Measurements from ENCODE around the gene CEP350. TPM values are rescaled to one million over a fixed set of nuclear protein-coding genes. Genes with fewer than 3 reads are reported as not detected.

CEP350 gene
- polyA plus RNA-seq, 1 of the 3 experiments (the other 2 are of a cell fraction): 2.9 TPM

DNA sequence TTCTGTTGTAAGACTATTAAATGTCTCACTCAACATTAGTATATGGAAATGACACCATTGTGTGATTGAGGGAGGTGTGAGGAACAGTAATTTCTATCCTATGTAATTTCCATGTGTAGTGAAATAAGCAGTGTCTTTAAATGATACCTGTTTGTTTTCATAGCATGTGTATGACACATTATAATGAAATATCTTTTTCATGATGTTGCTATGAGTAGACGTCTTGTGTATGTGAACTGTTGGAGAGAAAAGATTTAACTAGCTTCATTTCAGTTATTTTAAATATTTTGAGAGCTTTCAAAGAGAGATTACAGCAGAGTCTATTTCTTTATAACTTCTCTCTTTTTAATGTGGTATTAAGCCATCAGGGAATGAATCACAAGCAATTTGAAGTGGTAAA lies 128.6 kb downstream of the CEP350 start (continued):
- TF ChIP-seq FOSL2 (IDR thresholded peaks at IDR 0.05; ENCODE audit: borderline replicate concordance, low read depth) (no peak), SMC3 (IDR thresholded peaks at IDR 0.05; ENCODE audit: low read depth, low read length) (no peak), POLR2AphosphoS5 (IDR thresholded peaks at IDR 0.05; ENCODE audit: low read depth, low read length) (no peak), YY1 (IDR thresholded peaks at IDR 0.05; ENCODE audit: low read depth) (no peak), FOXM1 (IDR thresholded peaks at IDR 0.05; ENCODE audit: low read depth) (no peak), GABPA (IDR thresholded peaks at IDR 0.05; ENCODE audit: low read depth) (no peak), RXRA (IDR thresholded peaks at IDR 0.05; ENCODE audit: borderline replicate concordance, low read depth) (no peak)

DNA sequence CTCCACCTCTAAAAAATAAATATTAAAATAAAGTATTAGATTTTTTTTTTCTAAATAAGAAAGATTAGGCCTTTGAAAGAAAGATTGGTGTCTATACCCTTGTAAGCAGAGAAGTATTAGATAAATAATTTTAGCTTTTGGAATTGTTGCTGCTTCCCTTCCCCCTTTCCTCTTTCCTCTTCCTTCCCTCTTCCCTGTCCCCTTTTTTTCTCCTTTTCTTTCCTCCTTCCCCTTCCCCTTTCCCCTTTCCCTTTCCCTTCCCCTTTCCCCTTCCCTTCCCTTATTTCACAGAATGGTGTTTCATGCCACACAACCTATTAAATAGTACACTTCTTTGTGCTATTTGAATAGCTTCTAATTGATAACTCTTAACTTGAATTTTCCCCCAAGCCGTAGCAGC lies 130.3 kb downstream of the CEP350 start:
- Histone ChIP-seq H3K27ac (ENCODE audit: low read depth in 2 of 2, low read length in 1 of 2) (no peak overlapping the region), H4K20me1 (ENCODE audit: insufficient read depth) (no peaks in the 10 kb centered on the region), H3K79me2 (ENCODE audit: insufficient read depth) (no peaks in the 10 kb centered on the region), H3K9me2 (no peaks in the 10 kb centered on the region), H3K4me2 (no peak overlapping the region), H3F3A (replicated peaks; ENCODE audit: insufficient read depth) (peaks cover 11% of the 10 kb centered on the region), H3K9ac (no peak overlapping the region), H3K27me3 (ENCODE audit: insufficient read depth) (no peaks in the 10 kb centered on the region), H3K36me3 (replicated peaks in 1 of 2; ENCODE audit: control insufficient read depth in 1 of 2, insufficient read depth in 2 of 2, low read length in 1 of 2) (peaks cover 68% of the 10 kb centered on the region in 2 experiments), H2AFZ (ENCODE audit: low read depth) (no peak overlapping the region), H3K4me1 (ENCODE audit: control insufficient read depth in 1 of 2, insufficient read depth in 2 of 2, low read depth in 1 of 2, low read length in 1 of 2) (no peaks in the 10 kb centered on the region), H3K9me3 (no peaks in the 10 kb centered on the region), H3K4me3 (ENCODE audit: low read depth in 2 of 2, low read length in 1 of 2) (no peak overlapping the region)
- no peak for TF ChIP-seq SIN3A (IDR thresholded peaks at IDR 0.05; ENCODE audit: borderline replicate concordance, low read depth, low read length)
- TF ChIP-seq, protein P1, sequence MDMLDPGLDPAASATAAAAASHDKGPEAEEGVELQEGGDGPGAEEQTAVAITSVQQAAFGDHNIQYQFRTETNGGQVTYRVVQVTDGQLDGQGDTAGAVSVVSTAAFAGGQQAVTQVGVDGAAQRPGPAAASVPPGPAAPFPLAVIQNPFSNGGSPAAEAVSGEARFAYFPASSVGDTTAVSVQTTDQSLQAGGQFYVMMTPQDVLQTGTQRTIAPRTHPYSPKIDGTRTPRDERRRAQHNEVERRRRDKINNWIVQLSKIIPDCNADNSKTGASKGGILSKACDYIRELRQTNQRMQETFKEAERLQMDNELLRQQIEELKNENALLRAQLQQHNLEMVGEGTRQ (IDR thresholded peaks at IDR 0.05; ENCODE audit: borderline replicate concordance, low read depth, low read length): no peak
- TF ChIP-seq EZH2phosphoT487 (IDR thresholded peaks at IDR 0.05; ENCODE audit: borderline replicate concordance, low read depth): no peak
- TF ChIP-seq, protein P2, sequence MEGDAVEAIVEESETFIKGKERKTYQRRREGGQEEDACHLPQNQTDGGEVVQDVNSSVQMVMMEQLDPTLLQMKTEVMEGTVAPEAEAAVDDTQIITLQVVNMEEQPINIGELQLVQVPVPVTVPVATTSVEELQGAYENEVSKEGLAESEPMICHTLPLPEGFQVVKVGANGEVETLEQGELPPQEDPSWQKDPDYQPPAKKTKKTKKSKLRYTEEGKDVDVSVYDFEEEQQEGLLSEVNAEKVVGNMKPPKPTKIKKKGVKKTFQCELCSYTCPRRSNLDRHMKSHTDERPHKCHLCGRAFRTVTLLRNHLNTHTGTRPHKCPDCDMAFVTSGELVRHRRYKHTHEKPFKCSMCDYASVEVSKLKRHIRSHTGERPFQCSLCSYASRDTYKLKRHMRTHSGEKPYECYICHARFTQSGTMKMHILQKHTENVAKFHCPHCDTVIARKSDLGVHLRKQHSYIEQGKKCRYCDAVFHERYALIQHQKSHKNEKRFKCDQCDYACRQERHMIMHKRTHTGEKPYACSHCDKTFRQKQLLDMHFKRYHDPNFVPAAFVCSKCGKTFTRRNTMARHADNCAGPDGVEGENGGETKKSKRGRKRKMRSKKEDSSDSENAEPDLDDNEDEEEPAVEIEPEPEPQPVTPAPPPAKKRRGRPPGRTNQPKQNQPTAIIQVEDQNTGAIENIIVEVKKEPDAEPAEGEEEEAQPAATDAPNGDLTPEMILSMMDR (IDR thresholded peaks at IDR 0.05): no peak
- ChIA-PET CTCF (interaction anchor here (0.7 to 1.2 kb wide), 2 partner anchors 94 to 103 kb away, joined by 3 read pairs; no protein-coding TSS in a partner anchor), POLR2A (no interaction called here)
- DNase-seq: no peak
- WGBS (ENCODE audit: low lambda C conversion rate): 100% methylated on average over 1 of the region's 1 CpG

DNA sequence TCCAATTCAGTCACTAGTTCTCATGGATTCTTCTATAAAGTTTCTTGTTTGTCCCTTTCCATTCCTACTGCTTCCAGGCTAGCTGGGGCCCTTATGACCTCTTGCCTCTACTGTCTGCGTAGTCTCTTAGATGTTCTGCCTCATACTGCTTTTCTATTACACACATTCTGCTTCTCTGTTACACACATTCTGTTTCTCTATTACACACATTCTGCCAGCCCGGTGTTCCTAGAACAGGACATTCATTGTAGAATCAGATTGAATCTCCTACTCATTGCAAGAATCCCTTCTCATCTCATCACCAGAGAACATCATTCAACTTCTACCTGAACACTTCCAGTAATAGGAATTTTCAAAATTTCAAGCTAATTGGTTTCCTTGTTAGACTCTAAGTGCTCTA lies 130.7 kb downstream of the CEP350 start:
- Histone ChIP-seq H3K9me2 (no peaks in the 10 kb centered on the region), H3K36me3 (replicated peaks in 1 of 2; ENCODE audit: control insufficient read depth in 1 of 2, insufficient read depth in 2 of 2, low read length in 1 of 2) (peaks cover 63 to 66% of the 10 kb centered on the region in 2 experiments), H3K4me2 (no peak overlapping the region), H3K79me2 (ENCODE audit: insufficient read depth) (no peaks in the 10 kb centered on the region), H3K27me3 (ENCODE audit: insufficient read depth) (no peaks in the 10 kb centered on the region), H3K9ac (no peak overlapping the region), H3K9me3 (no peaks in the 10 kb centered on the region), H3F3A (replicated peaks; ENCODE audit: insufficient read depth) (peaks cover 11% of the 10 kb centered on the region), H4K20me1 (ENCODE audit: insufficient read depth) (no peaks in the 10 kb centered on the region), H3K27ac (ENCODE audit: low read depth in 2 of 2, low read length in 1 of 2) (no peak overlapping the region), H3K4me3 (ENCODE audit: low read depth in 2 of 2, low read length in 1 of 2) (no peak overlapping the region), H3K4me1 (ENCODE audit: control insufficient read depth in 1 of 2, insufficient read depth in 2 of 2, low read depth in 1 of 2, low read length in 1 of 2) (no peaks in the 10 kb centered on the region), H2AFZ (ENCODE audit: low read depth) (no peak overlapping the region)
- WGBS (ENCODE audit: low lambda C conversion rate): 93% methylated on average over 2 of the region's 2 CpGs
- POLR2A ChIA-PET: no interaction called here
- no peak for DNase-seq
- CTCF ChIA-PET: interaction anchor here (0.7 to 1.2 kb wide), 2 partner anchors 94 to 102 kb away, joined by 3 read pairs; no protein-coding TSS in a partner anchor
- TF ChIP-seq, protein P3, sequence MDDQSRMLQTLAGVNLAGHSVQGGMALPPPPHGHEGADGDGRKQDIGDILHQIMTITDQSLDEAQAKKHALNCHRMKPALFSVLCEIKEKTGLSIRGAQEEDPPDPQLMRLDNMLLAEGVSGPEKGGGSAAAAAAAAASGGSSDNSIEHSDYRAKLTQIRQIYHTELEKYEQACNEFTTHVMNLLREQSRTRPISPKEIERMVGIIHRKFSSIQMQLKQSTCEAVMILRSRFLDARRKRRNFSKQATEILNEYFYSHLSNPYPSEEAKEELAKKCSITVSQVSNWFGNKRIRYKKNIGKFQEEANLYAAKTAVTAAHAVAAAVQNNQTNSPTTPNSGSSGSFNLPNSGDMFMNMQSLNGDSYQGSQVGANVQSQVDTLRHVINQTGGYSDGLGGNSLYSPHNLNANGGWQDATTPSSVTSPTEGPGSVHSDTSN (IDR thresholded peaks at IDR 0.05): no peak
- TF ChIP-seq, protein P1 (IDR thresholded peaks at IDR 0.05; ENCODE audit: borderline replicate concordance, low read depth, low read length): no peak
- TF ChIP-seq SIN3A (IDR thresholded peaks at IDR 0.05; ENCODE audit: borderline replicate concordance, low read depth, low read length) (no peak), RAD21 (IDR thresholded peaks at IDR 0.05; ENCODE audit: low read length) (no peak), TEAD4 (IDR thresholded peaks at IDR 0.05; ENCODE audit: borderline replicate concordance, insufficient read depth) (no peak), POLR2AphosphoS5 (IDR thresholded peaks at IDR 0.05; ENCODE audit: low read depth, low read length) (no peak), RCOR1 (IDR thresholded peaks at IDR 0.05; ENCODE audit: low read length) (no peak), GATA2 (CRISPR knock-in tag; IDR thresholded peaks at IDR 0.05) (no peak)
- TF ChIP-seq, protein P4, sequence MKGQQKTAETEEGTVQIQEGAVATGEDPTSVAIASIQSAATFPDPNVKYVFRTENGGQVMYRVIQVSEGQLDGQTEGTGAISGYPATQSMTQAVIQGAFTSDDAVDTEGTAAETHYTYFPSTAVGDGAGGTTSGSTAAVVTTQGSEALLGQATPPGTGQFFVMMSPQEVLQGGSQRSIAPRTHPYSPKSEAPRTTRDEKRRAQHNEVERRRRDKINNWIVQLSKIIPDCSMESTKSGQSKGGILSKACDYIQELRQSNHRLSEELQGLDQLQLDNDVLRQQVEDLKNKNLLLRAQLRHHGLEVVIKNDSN (IDR thresholded peaks at IDR 0.05; ENCODE audit: borderline replicate concordance, low read depth): no peak

Data from SK-N-SH (cell line).